IgD-negative memory B cell (primary cell): ENCODE results near the gene SREK1IP1. TPM values are rescaled to one million over a fixed set of nuclear protein-coding genes. Genes with fewer than 3 reads are reported as not detected.

Experiments
- H3K27ac Mint-ChIP-seq, 3 donors: one replicate each; pipeline ENCODE4 v1.8.0; 2020 to 2022; ENCODE audit warnings: mild to moderate bottlenecking in 3 of 3, mixed read lengths in 3 of 3, moderate library complexity in 1 of 3
- H3K27me3 Mint-ChIP-seq: one replicate; pipeline ENCODE4 v1.8.0; 2021; ENCODE audit warnings: mixed read lengths
- H3K36me3 Mint-ChIP-seq: one replicate; pipeline ENCODE4 v1.8.0; 2020; ENCODE audit warnings: mild to moderate bottlenecking, mixed read lengths
- H3K4me1 Mint-ChIP-seq, 3 donors: one replicate each; pipeline ENCODE4 v1.8.0; 2020 to 2022; ENCODE audit warnings: mixed read lengths in 3 of 3, mild to moderate bottlenecking in 1 of 3
- H3K4me3 Mint-ChIP-seq, 4 donors: one replicate each; pipeline ENCODE4 v1.8.0; 2020 to 2022; ENCODE audit warnings: mild to moderate bottlenecking in 4 of 4, mixed read lengths in 4 of 4, moderate library complexity in 3 of 4
- H3K9me3 Mint-ChIP-seq, 3 donors: one replicate each; pipeline ENCODE4 v1.8.0; 2020 to 2021; ENCODE audit warnings: mixed read lengths in 3 of 3, mild to moderate bottlenecking in 1 of 3
- polyA plus RNA-seq: library from polyadenylated mRNA; unstranded; fragments of 300-500 nt; fragmentation: Illumina TruSeq; gene quantifications from one replicate; pipeline ENCODE4 v1.2.3, GENCODE V29; 2021

The SREK1IP1 gene
- polyA plus RNA-seq: 23.4 TPM

- peaks cover 32 to 50% (median 44%) of the 10 kb centered on the region in 3 donors for H3K4me1 Mint-ChIP-seq
- H3K27me3 Mint-ChIP-seq: no peaks in the 10 kb centered on the region
- peak within 1 kb of the TSS; percentile 75 to 100 (median 96) for H3K27ac Mint-ChIP-seq
- H3K4me3 Mint-ChIP-seq: peak within 1 kb of the TSS; percentile 92 to 100 (median 97)
- H3K9me3 Mint-ChIP-seq: no peaks in the 10 kb centered on the region
- no peaks in the 10 kb centered on the region for H3K36me3 Mint-ChIP-seq
These were observed at the start of gene SREK1IP1, which contains the start of gene CWC27 for GRCh38 chr5:64768358-64769312. TSS of gene SREK1IP1 (minus strand) at chr5:64768691. CDS start at chr5:64768517, 174 bp downstream. TSS of gene CWC27 (plus strand) at chr5:64768930. CDS start at chr5:64769147, 217 bp downstream.

GRCh38 chr5:64818245-64818644 lies 49.8 kb upstream of the SREK1IP1 start:
- H3K4me1 Mint-ChIP-seq: peaks cover 17 to 24% (median 18%) of the 10 kb centered on the region in 3 donors
- no peaks in the 10 kb centered on the region for H3K27me3 Mint-ChIP-seq

GRCh38 chr5:64814073-64814472 lies 45.6 kb upstream of the SREK1IP1 start:
- Mint-ChIP-seq H3K27me3 (no peaks in the 10 kb centered on the region), H3K4me3 (no peak overlapping the region), H3K9me3 (no peaks in the 10 kb centered on the region), H3K36me3 (peaks cover 6% of the 10 kb centered on the region), H3K27ac (peak overlapping the region in 1 of 3 donors; percentile 1), H3K4me1 (no peaks in the 10 kb centered on the region)

More at GRCh38 chr5:64818245-64818644, 49.8 kb upstream of the SREK1IP1 start:
- Mint-ChIP-seq H3K27ac (no peak overlapping the region), H3K36me3 (peaks cover 10% of the 10 kb centered on the region), H3K9me3 (no peaks in the 10 kb centered on the region), H3K4me3 (no peak overlapping the region)

GRCh38 chr5:64811050-64811640 lies 42.7 kb upstream of the SREK1IP1 start:
- H3K36me3 Mint-ChIP-seq: peaks cover 4% of the 10 kb centered on the region

DNA sequence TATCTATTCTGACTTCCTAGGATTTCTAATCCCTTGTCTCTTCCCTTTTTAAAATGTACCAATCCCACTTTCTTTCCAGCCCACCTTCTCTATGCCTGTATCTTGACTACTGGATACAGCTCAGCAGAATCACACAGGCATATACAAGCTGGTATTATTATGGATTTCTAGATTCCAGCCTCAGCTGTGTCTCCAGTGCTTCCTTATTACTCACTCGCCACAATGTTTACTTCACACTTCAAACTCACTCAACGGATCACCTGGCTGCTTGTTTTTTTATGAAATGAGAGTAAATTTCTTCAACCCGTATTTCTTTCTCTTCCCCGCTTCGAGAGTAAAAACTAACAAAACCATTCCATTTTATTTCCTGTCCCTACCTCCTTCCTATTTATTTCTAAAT lies 39.0 kb upstream of the SREK1IP1 start:
- Mint-ChIP-seq H3K9me3 (no peaks in the 10 kb centered on the region), H3K27me3 (no peaks in the 10 kb centered on the region), H3K4me3 (no peak overlapping the region), H3K4me1 (no peaks in the 10 kb centered on the region), H3K36me3 (peaks cover 2% of the 10 kb centered on the region), H3K27ac (no peak overlapping the region)

More at GRCh38 chr5:64811050-64811640, 42.7 kb upstream of the SREK1IP1 start:
- Mint-ChIP-seq H3K4me1 (no peaks in the 10 kb centered on the region), H3K27ac (no peak overlapping the region), H3K9me3 (no peaks in the 10 kb centered on the region), H3K27me3 (no peaks in the 10 kb centered on the region), H3K4me3 (no peak overlapping the region)

GRCh38 chr5:64806537-64806936 lies 38.0 kb upstream of the SREK1IP1 start:
- H3K4me3 Mint-ChIP-seq: no peak overlapping the region
- peaks cover 2% of the 10 kb centered on the region for H3K36me3 Mint-ChIP-seq
- H3K4me1 Mint-ChIP-seq: no peaks in the 10 kb centered on the region
- H3K9me3 Mint-ChIP-seq: no peaks in the 10 kb centered on the region
- H3K27me3 Mint-ChIP-seq: no peaks in the 10 kb centered on the region
- no peak overlapping the region for H3K27ac Mint-ChIP-seq

DNA sequence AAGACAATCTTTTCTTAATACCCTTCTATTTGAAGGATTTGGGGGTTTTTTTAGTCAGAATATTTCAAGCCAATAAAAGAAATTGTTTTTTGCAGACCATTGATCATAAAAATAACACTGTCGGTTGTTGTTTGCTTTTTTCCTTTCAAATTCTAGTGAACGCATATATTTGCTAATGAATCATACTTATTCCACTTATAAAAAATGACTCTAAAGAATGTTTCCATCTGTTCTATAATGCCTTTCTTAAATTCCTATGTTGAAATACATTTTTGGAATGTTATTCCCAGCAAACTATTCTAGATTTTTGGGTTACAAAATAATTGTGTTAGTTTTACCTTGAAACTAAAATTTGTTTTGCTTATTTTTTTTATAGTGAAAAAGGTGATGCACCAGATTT lies 32.4 kb upstream of the SREK1IP1 start:
- Mint-ChIP-seq H3K4me1 (no peaks in the 10 kb centered on the region), H3K36me3 (no peaks in the 10 kb centered on the region), H3K9me3 (no peaks in the 10 kb centered on the region), H3K27ac (no peak overlapping the region), H3K4me3 (no peak overlapping the region), H3K27me3 (no peaks in the 10 kb centered on the region)

- Mint-ChIP-seq H3K4me1 (no peaks in the 10 kb centered on the region), H3K27me3 (no peaks in the 10 kb centered on the region), H3K36me3 (peaks cover 5% of the 10 kb centered on the region), H3K4me3 (no peak overlapping the region), H3K27ac (no peak overlapping the region), H3K9me3 (no peaks in the 10 kb centered on the region)
These were observed 27.8 kb upstream of the SREK1IP1 start for GRCh38 chr5:64796301-64796700.

- no peak overlapping the region for H3K4me3 Mint-ChIP-seq
- no peak overlapping the region for H3K27ac Mint-ChIP-seq
- no peaks in the 10 kb centered on the region for H3K4me1 Mint-ChIP-seq
- no peaks in the 10 kb centered on the region for H3K27me3 Mint-ChIP-seq
- H3K9me3 Mint-ChIP-seq: no peaks in the 10 kb centered on the region
- peaks cover 7% of the 10 kb centered on the region for H3K36me3 Mint-ChIP-seq
These were observed 25.7 kb upstream of the SREK1IP1 start for GRCh38 chr5:64794053-64794770.

GRCh38 chr5:64792469-64792868 lies 24.0 kb upstream of the SREK1IP1 start:
- H3K36me3 Mint-ChIP-seq: peaks cover 7% of the 10 kb centered on the region

GRCh38 chr5:64790210-64790609 lies 21.7 kb upstream of the SREK1IP1 start:
- no peaks in the 10 kb centered on the region for H3K9me3 Mint-ChIP-seq
- no peak overlapping the region for H3K27ac Mint-ChIP-seq
- H3K4me1 Mint-ChIP-seq: peaks cover 0 to 2% (median 0%) of the 10 kb centered on the region in 3 donors
- H3K36me3 Mint-ChIP-seq: peaks cover 8% of the 10 kb centered on the region
- no peaks in the 10 kb centered on the region for H3K27me3 Mint-ChIP-seq
- H3K4me3 Mint-ChIP-seq: no peak overlapping the region

More at GRCh38 chr5:64792469-64792868, 24.0 kb upstream of the SREK1IP1 start:
- H3K4me1 Mint-ChIP-seq: peaks cover 0 to 2% (median 0%) of the 10 kb centered on the region in 3 donors
- no peaks in the 10 kb centered on the region for H3K27me3 Mint-ChIP-seq
- no peaks in the 10 kb centered on the region for H3K9me3 Mint-ChIP-seq
- no peak overlapping the region for H3K4me3 Mint-ChIP-seq
- H3K27ac Mint-ChIP-seq: no peak overlapping the region

DNA sequence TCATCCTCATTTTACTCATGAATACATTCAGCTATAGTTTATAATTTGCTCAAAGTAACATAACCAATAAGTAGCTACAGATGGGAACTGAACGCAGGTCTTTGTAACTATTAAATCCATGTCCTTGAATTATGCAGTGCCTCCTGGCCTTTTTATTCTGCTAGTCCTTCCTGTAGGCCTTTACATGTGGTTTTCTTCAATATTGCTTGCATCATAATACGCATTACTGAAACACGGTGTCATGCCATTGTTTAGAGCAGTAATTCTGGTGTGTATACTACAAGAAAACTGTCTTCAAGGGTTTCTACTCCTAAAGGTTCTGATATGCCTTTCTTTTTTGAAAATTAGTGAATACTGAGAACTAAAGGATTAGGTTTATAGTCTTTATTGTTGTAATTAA lies 21.0 kb upstream of the SREK1IP1 start:
- H3K27ac Mint-ChIP-seq: no peak overlapping the region
- H3K4me3 Mint-ChIP-seq: no peak overlapping the region
- peaks cover 8% of the 10 kb centered on the region for H3K36me3 Mint-ChIP-seq
- no peaks in the 10 kb centered on the region for H3K27me3 Mint-ChIP-seq
- peaks cover under 1 to 3% (median 2%) of the 10 kb centered on the region in 3 donors for H3K4me1 Mint-ChIP-seq
- no peaks in the 10 kb centered on the region for H3K9me3 Mint-ChIP-seq

DNA sequence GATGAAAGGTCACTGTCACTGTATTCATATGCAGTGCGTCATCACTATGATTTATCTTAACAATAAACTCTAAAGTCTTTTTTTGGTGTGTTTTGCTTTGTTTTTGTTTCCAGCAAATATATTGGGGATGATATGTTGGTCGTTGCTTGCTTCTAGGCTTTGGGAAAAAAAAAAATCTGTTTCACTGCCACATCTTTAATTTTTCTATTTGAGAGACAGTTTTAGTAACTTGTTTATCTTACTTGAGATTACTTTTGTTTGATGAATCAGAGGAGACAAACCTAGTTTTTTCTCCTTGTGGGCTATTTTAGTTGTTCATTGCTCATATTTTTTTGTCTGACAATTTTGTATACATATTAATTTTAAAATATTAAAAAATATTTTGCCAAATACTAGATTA lies 19.7 kb upstream of the SREK1IP1 start:
- Mint-ChIP-seq H3K4me1 (peaks cover 3 to 5% (median 5%) of the 10 kb centered on the region in 3 donors), H3K36me3 (peaks cover 8% of the 10 kb centered on the region), H3K27ac (no peak overlapping the region), H3K4me3 (no peak overlapping the region), H3K9me3 (no peaks in the 10 kb centered on the region), H3K27me3 (no peaks in the 10 kb centered on the region)

GRCh38 chr5:64786372-64786771 lies 17.9 kb upstream of the SREK1IP1 start:
- no peaks in the 10 kb centered on the region for H3K27me3 Mint-ChIP-seq
- H3K4me3 Mint-ChIP-seq: no peak overlapping the region
- H3K27ac Mint-ChIP-seq: no peak overlapping the region
- no peaks in the 10 kb centered on the region for H3K9me3 Mint-ChIP-seq
- H3K4me1 Mint-ChIP-seq: peaks cover 3 to 5% (median 5%) of the 10 kb centered on the region in 3 donors
- H3K36me3 Mint-ChIP-seq: peaks cover 3% of the 10 kb centered on the region
